ENCODE results near the gene ZNRF3. TPM values are rescaled to one million over a fixed set of nuclear protein-coding genes. Genes with fewer than 3 reads are reported as not detected.

The ZNRF3 gene
- total and polyA plus RNA-seq, 9 donors = 5.5 to 8.7 (median 8.1) TPM

GRCh38 chr22:28994522-28994921 is 111.2 kb downstream of the ZNRF3 start:
- no peak for DNase-seq
- Histone ChIP-seq H3K27me3 (ENCODE audit: control insufficient read depth, insufficient read depth, low read length) (no peaks in the 10 kb centered on the region), H3K27ac (ENCODE audit: low read length) (no peak overlapping the region), H3K4me1 (ENCODE audit: control insufficient read depth, insufficient read depth, low read length) (peaks cover 16% of the 10 kb centered on the region), H3K9me3 (replicated peaks; ENCODE audit: control insufficient read depth, low read depth, low read length) (no peaks in the 10 kb centered on the region), H3K4me3 (ENCODE audit: low read length) (no peak overlapping the region), H3K36me3 (ENCODE audit: control insufficient read depth, insufficient read depth, low read length) (peaks cover 7% of the 10 kb centered on the region)
- WGBS (ENCODE audit: insufficient coverage) = 100% methylated on average over 2 of the region's 4 CpGs

GRCh38 chr22:28995551-28995950 is 112.2 kb downstream of the ZNRF3 start:
- Histone ChIP-seq H3K27ac (ENCODE audit: low read length) (no peak overlapping the region), H3K27me3 (ENCODE audit: control insufficient read depth, insufficient read depth, low read length) (no peaks in the 10 kb centered on the region), H3K4me1 (ENCODE audit: control insufficient read depth, insufficient read depth, low read length) (peaks cover 18% of the 10 kb centered on the region), H3K4me3 (ENCODE audit: low read length) (no peak overlapping the region), H3K36me3 (ENCODE audit: control insufficient read depth, insufficient read depth, low read length) (peaks cover 6% of the 10 kb centered on the region), H3K9me3 (replicated peaks; ENCODE audit: control insufficient read depth, low read depth, low read length) (no peaks in the 10 kb centered on the region)
- DNase-seq = no peak
- 100% methylated on average over 1 of the region's 2 CpGs for WGBS (ENCODE audit: insufficient coverage)

GRCh38 chr22:28997342-28997741 is 114.0 kb downstream of the ZNRF3 start:
- H3K36me3 ChIP-seq (ENCODE audit: control insufficient read depth, insufficient read depth, low read length) = peaks cover 4% of the 10 kb centered on the region
- no peak for DNase-seq
- no peak overlapping the region for H3K4me3 ChIP-seq (ENCODE audit: low read length)
- H3K4me1 ChIP-seq (ENCODE audit: control insufficient read depth, insufficient read depth, low read length) = peaks cover 20% of the 10 kb centered on the region
- no CpG with 5 or more reads among the region's 3 CpGs for WGBS (ENCODE audit: insufficient coverage)
- H3K9me3 ChIP-seq (replicated peaks; ENCODE audit: control insufficient read depth, low read depth, low read length) = no peaks in the 10 kb centered on the region
- H3K27ac ChIP-seq (ENCODE audit: low read length) = no peak overlapping the region
- H3K27me3 ChIP-seq (ENCODE audit: control insufficient read depth, insufficient read depth, low read length) = no peaks in the 10 kb centered on the region

GRCh38 chr22:28998681-28999080 is 115.3 kb downstream of the ZNRF3 start:
- no peaks in the 10 kb centered on the region for H3K27me3 ChIP-seq (ENCODE audit: control insufficient read depth, insufficient read depth, low read length)
- DNase-seq = no peak
- no peak overlapping the region for H3K4me3 ChIP-seq (ENCODE audit: low read length)
- no peaks in the 10 kb centered on the region for H3K9me3 ChIP-seq (replicated peaks; ENCODE audit: control insufficient read depth, low read depth, low read length)
- no peak overlapping the region for H3K27ac ChIP-seq (ENCODE audit: low read length)
- H3K4me1 ChIP-seq (ENCODE audit: control insufficient read depth, insufficient read depth, low read length) = peaks cover 19% of the 10 kb centered on the region
- WGBS (ENCODE audit: insufficient coverage) = no CpG with 5 or more reads among the region's 3 CpGs
- H3K36me3 ChIP-seq (ENCODE audit: control insufficient read depth, insufficient read depth, low read length) = peaks cover 4% of the 10 kb centered on the region

GRCh38 chr22:28999510-28999909 is 116.1 kb downstream of the ZNRF3 start:
- Histone ChIP-seq H3K27me3 (ENCODE audit: control insufficient read depth, insufficient read depth, low read length) (no peaks in the 10 kb centered on the region), H3K4me1 (ENCODE audit: control insufficient read depth, insufficient read depth, low read length) (peaks cover 25% of the 10 kb centered on the region), H3K4me3 (ENCODE audit: low read length) (no peak overlapping the region), H3K36me3 (ENCODE audit: control insufficient read depth, insufficient read depth, low read length) (peaks cover 4% of the 10 kb centered on the region), H3K9me3 (replicated peaks; ENCODE audit: control insufficient read depth, low read depth, low read length) (no peaks in the 10 kb centered on the region), H3K27ac (ENCODE audit: low read length) (no peak overlapping the region)
- DNase-seq = no peak
- WGBS (ENCODE audit: insufficient coverage) = 67% methylated on average over 5 of the region's 7 CpGs

- H3K4me1 ChIP-seq (ENCODE audit: control insufficient read depth, insufficient read depth, low read length) = peaks cover 30% of the 10 kb centered on the region
- peak; percentile 28 for DNase-seq
- no CpG with 5 or more reads among the region's 1 CpG for WGBS (ENCODE audit: insufficient coverage)
- H3K9me3 ChIP-seq (replicated peaks; ENCODE audit: control insufficient read depth, low read depth, low read length) = no peaks in the 10 kb centered on the region
- no peaks in the 10 kb centered on the region for H3K27me3 ChIP-seq (ENCODE audit: control insufficient read depth, insufficient read depth, low read length)
- no peak overlapping the region for H3K27ac ChIP-seq (ENCODE audit: low read length)
- H3K4me3 ChIP-seq (ENCODE audit: low read length) = no peak overlapping the region
- H3K36me3 ChIP-seq (ENCODE audit: control insufficient read depth, insufficient read depth, low read length) = peaks cover 4% of the 10 kb centered on the region
Measured at GRCh38 chr22:28999919-29000556, 116.7 kb downstream of the ZNRF3 start.

GRCh38 chr22:29000641-29001040 is 117.3 kb downstream of the ZNRF3 start:
- Histone ChIP-seq H3K4me3 (ENCODE audit: low read length) (no peak overlapping the region), H3K27me3 (ENCODE audit: control insufficient read depth, insufficient read depth, low read length) (no peaks in the 10 kb centered on the region), H3K36me3 (ENCODE audit: control insufficient read depth, insufficient read depth, low read length) (peaks cover 4% of the 10 kb centered on the region), H3K9me3 (replicated peaks; ENCODE audit: control insufficient read depth, low read depth, low read length) (no peaks in the 10 kb centered on the region), H3K27ac (ENCODE audit: low read length) (no peak overlapping the region), H3K4me1 (ENCODE audit: control insufficient read depth, insufficient read depth, low read length) (peaks cover 36% of the 10 kb centered on the region)
- no peak for DNase-seq
- 80% methylated on average over 2 of the region's 5 CpGs for WGBS (ENCODE audit: insufficient coverage)

- Histone ChIP-seq H3K27me3 (ENCODE audit: control insufficient read depth, insufficient read depth, low read length) (no peaks in the 10 kb centered on the region), H3K4me1 (ENCODE audit: control insufficient read depth, insufficient read depth, low read length) (peaks cover 36% of the 10 kb centered on the region), H3K36me3 (ENCODE audit: control insufficient read depth, insufficient read depth, low read length) (no peaks in the 10 kb centered on the region), H3K27ac (ENCODE audit: low read length) (peak overlapping the region; percentile 69), H3K9me3 (replicated peaks; ENCODE audit: control insufficient read depth, low read depth, low read length) (no peaks in the 10 kb centered on the region), H3K4me3 (ENCODE audit: low read length) (no peak overlapping the region)
- DNase-seq = peak; percentile 64
- WGBS (ENCODE audit: insufficient coverage) = no CpG with 5 or more reads among the region's 4 CpGs
Measured at GRCh38 chr22:29002603-29003002, 119.2 kb downstream of the ZNRF3 start.

GRCh38 chr22:29003552-29003951 is 120.2 kb downstream of the ZNRF3 start:
- no peaks in the 10 kb centered on the region for H3K9me3 ChIP-seq (replicated peaks; ENCODE audit: control insufficient read depth, low read depth, low read length)
- no CpG with 5 or more reads among the region's 4 CpGs for WGBS (ENCODE audit: insufficient coverage)
- no peak for DNase-seq
- peaks cover 36% of the 10 kb centered on the region for H3K4me1 ChIP-seq (ENCODE audit: control insufficient read depth, insufficient read depth, low read length)
- no peaks in the 10 kb centered on the region for H3K36me3 ChIP-seq (ENCODE audit: control insufficient read depth, insufficient read depth, low read length)
- H3K4me3 ChIP-seq (ENCODE audit: low read length) = no peak overlapping the region
- H3K27ac ChIP-seq (ENCODE audit: low read length) = no peak overlapping the region
- no peaks in the 10 kb centered on the region for H3K27me3 ChIP-seq (ENCODE audit: control insufficient read depth, insufficient read depth, low read length)

- no peak for DNase-seq
- WGBS (ENCODE audit: insufficient coverage) = 45% methylated on average over 9 of the region's 9 CpGs
Measured at GRCh38 chr22:29003975-29004646, 120.7 kb downstream of the ZNRF3 start.

More at GRCh38 chr22:29003975-29004646, 120.7 kb downstream of the ZNRF3 start:
- H3K9me3 ChIP-seq (replicated peaks; ENCODE audit: control insufficient read depth, low read depth, low read length) = no peaks in the 10 kb centered on the region
- peaks cover 33% of the 10 kb centered on the region for H3K4me1 ChIP-seq (ENCODE audit: control insufficient read depth, insufficient read depth, low read length)
- no peak overlapping the region for H3K4me3 ChIP-seq (ENCODE audit: low read length)
- peak overlapping the region; percentile 42 for H3K27ac ChIP-seq (ENCODE audit: low read length)
- no peaks in the 10 kb centered on the region for H3K27me3 ChIP-seq (ENCODE audit: control insufficient read depth, insufficient read depth, low read length)
- no peaks in the 10 kb centered on the region for H3K36me3 ChIP-seq (ENCODE audit: control insufficient read depth, insufficient read depth, low read length)
